Upper lobe of left lung (tissue), 6 donors: ENCODE results near the gene ENDOD1. TPM values are rescaled to one million over a fixed set of nuclear protein-coding genes. Genes with fewer than 3 reads are reported as not detected.

Source experiments
- ATAC-seq, 2 donors: fragments of 200-7000 bp; cut with Tn5 transposase; one replicate each; pipeline ENCODE4 v1.9.1; 2022; ENCODE audit warnings: mild to moderate bottlenecking in 2 of 2, moderate library complexity in 2 of 2; ENCODE audit not compliant: low FRiP score in 2 of 2
- DNase-seq, 2 donors: peaks; one replicate each; pipeline ENCODE4 v3.0.0-alpha.2; 2019 to 2020
- H3K27ac ChIP-seq, 4 donors: fragments of 200-600 bp; sonication (generic); one replicate each; pipeline ENCODE4 v1.5.1; 2016 to 2019
- H3K27me3 ChIP-seq, 4 donors: fragments of 200-600 bp; sonication (generic); one replicate each; pipeline ENCODE4 v1.5.1; 2017 to 2019
- H3K36me3 ChIP-seq, 4 donors: fragments of 200-600 bp; sonication (generic); one replicate each; pipeline ENCODE4 v1.5.1; 2016 to 2019
- H3K4me1 ChIP-seq, 4 donors: fragments of 200-600 bp; sonication (generic); one replicate each; pipeline ENCODE4 v1.5.1; 2018 to 2019
- H3K4me3 ChIP-seq, 4 donors: fragments of 200-600 bp; sonication (generic); one replicate each; pipeline ENCODE4 v1.5.1; 2017 to 2019; ENCODE audit warnings: mild to moderate bottlenecking in 2 of 4, moderate library complexity in 1 of 4
- H3K9me3 ChIP-seq, 4 donors: fragments of 200-600 bp; sonication (generic); one replicate each; pipeline ENCODE4 v1.5.1; 2018 to 2019
- CTCF ChIP-seq, 6 experiments: fragments of 450-650 bp in 4 of 6; fragments of 200-600 bp in 2 of 6; sonication (generic) in 2 of 6; IDR thresholded peaks; one replicate each; pipeline ENCODE4 v1.5.1; 2016 to 2019; ENCODE audit warnings: antibody characterized with exemption in 6 of 6
- EP300 ChIP-seq, 4 donors: sonication (generic); formaldehyde crosslinking; IDR thresholded peaks; one replicate each; pipeline ENCODE4 v1.5.1; 2017; ENCODE audit warnings: antibody characterized with exemption in 4 of 4, control low read depth in 2 of 4
- POLR2A ChIP-seq, 4 donors: fragments of 450-650 bp; IDR thresholded peaks; one replicate each; pipeline ENCODE4 v1.5.1; 2016 to 2017; ENCODE audit warnings: antibody characterized with exemption in 4 of 4, mild to moderate bottlenecking in 2 of 4
- POLR2AphosphoS5 ChIP-seq, 2 donors: sonication (generic); formaldehyde crosslinking; IDR thresholded peaks; one replicate each; pipeline ENCODE4 v1.5.1; 2017; ENCODE audit warnings: antibody characterized with exemption in 2 of 2
- WGBS, 2 donors: methylation state at CpG; one replicate each; pipeline ENCODE4 v1.1.5; 2017 to 2018; 5-methylcytosine and 5-hydroxymethylcytosine counted together
- total RNA-seq, 6 donors: library from RNA; depleted of rRNA in 4 of 6; stranded (reverse); fragments of >200 nt in 4 of 6; gene quantifications; one replicate each; pipeline versions ENCODE4 v1.1.0 to v1.2.1, GENCODE V29; 2016 to 2021
- donor health status: DM: no; HTN: no; CAD: no; lungs with moderate emphysema.
- donor health status: DM: no; HTN: yes; CAD: no; lungs with severe emphysema.

The ENDOD1 gene
- total RNA-seq, 6 donors from 2014 or later, result 15.7 to 37.3 (median 27.1) TPM

GRCh38 chr11:95119361-95120060 lies 29.9 kb downstream of the ENDOD1 start:
- no peak overlapping the region for H3K27ac ChIP-seq
- TF ChIP-seq POLR2A (IDR thresholded peaks at IDR 0.05) (no peak), EP300 (IDR thresholded peaks at IDR 0.05) (no peak), CTCF (IDR thresholded peaks at IDR 0.05) (no peak), POLR2AphosphoS5 (IDR thresholded peaks at IDR 0.05) (no peak)

GRCh38 chr11:95121698-95122097 lies 32.1 kb downstream of the ENDOD1 start:
- Histone ChIP-seq H3K4me3 (no peak overlapping the region), H3K36me3 (no peaks in the 10 kb centered on the region), H3K9me3 (no peaks in the 10 kb centered on the region), H3K4me1 (no peaks in the 10 kb centered on the region), H3K27me3 (no peaks in the 10 kb centered on the region), H3K27ac (no peak overlapping the region)
- DNase-seq, result no peak
- 92 to 100% methylated on average over 1 of the region's 1 CpG for WGBS, 2 donors
- TF ChIP-seq CTCF (IDR thresholded peaks at IDR 0.05), result no peak
- TF ChIP-seq POLR2A (IDR thresholded peaks at IDR 0.05), result no peak
- TF ChIP-seq EP300 (IDR thresholded peaks at IDR 0.05), result no peak
- no peak for TF ChIP-seq POLR2AphosphoS5 (IDR thresholded peaks at IDR 0.05)
- ATAC-seq, result no peak

More at GRCh38 chr11:95119361-95120060, 29.9 kb downstream of the ENDOD1 start:
- 70 to 100% methylated on average over 2 of the region's 2 CpGs for WGBS, 2 donors
- H3K4me3 ChIP-seq, result no peak overlapping the region
- ATAC-seq, result no peak
- H3K4me1 ChIP-seq, result no peaks in the 10 kb centered on the region
- H3K9me3 ChIP-seq, result no peaks in the 10 kb centered on the region
- no peak for DNase-seq
- no peaks in the 10 kb centered on the region for H3K36me3 ChIP-seq
- H3K27me3 ChIP-seq, result no peaks in the 10 kb centered on the region

GRCh38 chr11:95123556-95123955 lies 33.9 kb downstream of the ENDOD1 start:
- H3K4me1 ChIP-seq, result no peaks in the 10 kb centered on the region
- ATAC-seq (no peak), DNase-seq (no peak)
- no peaks in the 10 kb centered on the region for H3K27me3 ChIP-seq
- H3K9me3 ChIP-seq, result no peaks in the 10 kb centered on the region
- no peak overlapping the region for H3K4me3 ChIP-seq
- WGBS, 2 donors, result 55 to 81% methylated on average over 3 of the region's 3 CpGs
- no peak for TF ChIP-seq CTCF (IDR thresholded peaks at IDR 0.05)
- no peak for TF ChIP-seq EP300 (IDR thresholded peaks at IDR 0.05)
- TF ChIP-seq POLR2A (IDR thresholded peaks at IDR 0.05), result no peak
- no peak for TF ChIP-seq POLR2AphosphoS5 (IDR thresholded peaks at IDR 0.05)
- peaks cover 0 to 5% (median 2%) of the 10 kb centered on the region in 4 donors for H3K36me3 ChIP-seq
- H3K27ac ChIP-seq, result no peak overlapping the region

- DNase-seq (no peak), ATAC-seq (no peak)
- 82 to 86% methylated on average over 2 to 3 of the region's 3 CpGs for WGBS, 2 donors
- no peak for TF ChIP-seq POLR2A (IDR thresholded peaks at IDR 0.05)
- TF ChIP-seq POLR2AphosphoS5 (IDR thresholded peaks at IDR 0.05), result no peak
- no peak for TF ChIP-seq EP300 (IDR thresholded peaks at IDR 0.05)
- TF ChIP-seq CTCF (IDR thresholded peaks at IDR 0.05), result no peak
- no peaks in the 10 kb centered on the region for H3K4me1 ChIP-seq
- no peak overlapping the region for H3K27ac ChIP-seq
- no peaks in the 10 kb centered on the region for H3K27me3 ChIP-seq
- no peak overlapping the region for H3K4me3 ChIP-seq
- peaks cover 3 to 20% (median 7%) of the 10 kb centered on the region in 4 donors for H3K36me3 ChIP-seq
- no peaks in the 10 kb centered on the region for H3K9me3 ChIP-seq
Observed at GRCh38 chr11:95128602-95129001, 39.0 kb downstream of the ENDOD1 start.

- ATAC-seq, result no peak
- WGBS, 2 donors, result 28 to 41% methylated on average over 2 of the region's 2 CpGs
- Histone ChIP-seq H3K27ac (no peak overlapping the region), H3K4me1 (peaks cover 0 to 7% (median 4%) of the 10 kb centered on the region in 4 donors), H3K4me3 (no peak overlapping the region), H3K27me3 (no peaks in the 10 kb centered on the region), H3K9me3 (no peaks in the 10 kb centered on the region), H3K36me3 (peaks cover 3 to 20% (median 7%) of the 10 kb centered on the region in 4 donors)
- no peak for DNase-seq
- TF ChIP-seq POLR2AphosphoS5 (IDR thresholded peaks at IDR 0.05) (no peak), POLR2A (IDR thresholded peaks at IDR 0.05) (no peak), EP300 (IDR thresholded peaks at IDR 0.05) (no peak), CTCF (IDR thresholded peaks at IDR 0.05) (no peak)
Observed at GRCh38 chr11:95132956-95133355, 43.3 kb downstream of the ENDOD1 start.
